GM12874 (cell line): ENCODE data around the gene CHST11.

Experiments used
- CTCF ChIP-seq: IDR thresholded peaks from 2 replicates; pipeline ENCODE4 v1.5.1; 2011; ENCODE audit warnings: low read depth, mild to moderate bottlenecking, control low read depth, low read length, moderate library complexity; ENCODE audit not compliant: insufficient read depth

CHST11 gene

GRCh38 chr12:104689635-104690034 lies 232.9 kb downstream of the CHST11 start:
- TF ChIP-seq CTCF = no peak

- TF ChIP-seq CTCF = no peak
Measured at GRCh38 chr12:104691721-104692556, 235.2 kb downstream of the CHST11 start.

GRCh38 chr12:104692557-104693218 lies 235.9 kb downstream of the CHST11 start:
- no peak for TF ChIP-seq CTCF

GRCh38 chr12:104693493-104693892 lies 236.7 kb downstream of the CHST11 start:
- no peak for TF ChIP-seq CTCF

- TF ChIP-seq CTCF = no peak
Measured at GRCh38 chr12:104694161-104694560, 237.4 kb downstream of the CHST11 start.

- TF ChIP-seq CTCF = no peak
Measured at GRCh38 chr12:104694711-104695110, 238.0 kb downstream of the CHST11 start.

GRCh38 chr12:104695453-104696148 lies 238.9 kb downstream of the CHST11 start:
- no peak for TF ChIP-seq CTCF
